Lung (tissue), 12 donors: Measurements from ENCODE around the gene PARVG. TPM values are rescaled to one million over a fixed set of nuclear protein-coding genes. Genes with fewer than 3 reads are reported as not detected.

Experiments used
- ATAC-seq: fragments of 200-7000 bp; cut with Tn5 transposase; one replicate; pipeline ENCODE4 v1.9.1; 2020; ENCODE audit warnings: moderate number of reproducible peaks; ENCODE audit not compliant: insufficient read depth, low FRiP score
- DNase-seq, 3 donors: peaks; one replicate each; pipeline ENCODE4 v3.0.0-alpha.2; 2013 to 2017
- H3K27ac ChIP-seq, 2 donors: one replicate each; pipeline ENCODE4 v1.5.1; 2013; ENCODE audit warnings: mild to moderate bottlenecking in 2 of 2, moderate library complexity in 2 of 2, control low read depth in 1 of 2, inconsistent platforms in 1 of 2, low read depth in 1 of 2, low read length in 1 of 2
- H3K27me3 ChIP-seq, 3 donors: one replicate each; pipeline ENCODE4 v1.5.1; 2013; ENCODE audit warnings: low read length in 2 of 3; ENCODE audit not compliant: control insufficient read depth in 3 of 3, insufficient read depth in 3 of 3
- H3K36me3 ChIP-seq, 4 donors: one replicate each; pipeline ENCODE4 v1.5.1; 2013; ENCODE audit warnings: low read length in 4 of 4, mild to moderate bottlenecking in 1 of 4, moderate library complexity in 1 of 4; ENCODE audit not compliant: control insufficient read depth in 4 of 4, insufficient read depth in 4 of 4
- H3K4me1 ChIP-seq, 5 donors: one replicate each; pipeline ENCODE4 v1.5.1; 2013; ENCODE audit warnings: low read length in 5 of 5, mild to moderate bottlenecking in 2 of 5, moderate library complexity in 1 of 5; ENCODE audit not compliant: control insufficient read depth in 5 of 5, insufficient read depth in 5 of 5
- H3K4me3 ChIP-seq: one replicate; pipeline ENCODE4 v1.5.1; 2013; ENCODE audit warnings: mild to moderate bottlenecking, control low read depth, moderate library complexity
- H3K9ac ChIP-seq, 2 donors: one replicate each; pipeline ENCODE4 v1.5.1; 2013; ENCODE audit warnings: low read length in 2 of 2, control low read depth in 1 of 2; ENCODE audit not compliant: insufficient read depth in 1 of 2
- H3K9me3 ChIP-seq, 4 donors: one replicate each; pipeline ENCODE4 v1.5.1; 2013; ENCODE audit warnings: low read length in 3 of 4, mild to moderate bottlenecking in 1 of 4, moderate library complexity in 1 of 4; ENCODE audit not compliant: control insufficient read depth in 4 of 4, insufficient read depth in 3 of 4
- WGBS, 2 donors: extraction: QIAGEN DNeasy Blood & Tissue Kit; methylation state at CpG; one replicate each; pipeline ENCODE4 v1.1.7; 2013; 5-methylcytosine and 5-hydroxymethylcytosine counted together
- polyA plus RNA-seq, 2 donors: library from polyadenylated mRNA; stranded (reverse); fragments of 200-250 nt; gene quantifications; one replicate each; pipeline ENCODE4 v1.2.1, GENCODE V29; 2013
- total RNA-seq, 2 donors: library from RNA; depleted of rRNA in 1 of 2; stranded (reverse); fragments of >200 nt in 1 of 2; gene quantifications; one replicate each; pipeline ENCODE4 v1.2.1, GENCODE V29; 2014 to 2021
- TF ChIP-seq, protein P1 (sequence below): IDR thresholded peaks from 2 replicates; pipeline ENCODE4 v1.5.1; 2012; ENCODE audit warnings: mild to moderate bottlenecking; ENCODE audit errors: control extremely low read depth, extremely low read depth
- donor health status: control.
- donor health status: control.
- donor health status: Bipolar disorder and iron deficiency.
- donor health status: healthy.
- donor health status: DM: yes; HTN: yes; CAD: no.

The PARVG gene
- total and polyA plus RNA-seq, 4 donors = 20.4 to 67.4 (median 48.7) TPM

DNA sequence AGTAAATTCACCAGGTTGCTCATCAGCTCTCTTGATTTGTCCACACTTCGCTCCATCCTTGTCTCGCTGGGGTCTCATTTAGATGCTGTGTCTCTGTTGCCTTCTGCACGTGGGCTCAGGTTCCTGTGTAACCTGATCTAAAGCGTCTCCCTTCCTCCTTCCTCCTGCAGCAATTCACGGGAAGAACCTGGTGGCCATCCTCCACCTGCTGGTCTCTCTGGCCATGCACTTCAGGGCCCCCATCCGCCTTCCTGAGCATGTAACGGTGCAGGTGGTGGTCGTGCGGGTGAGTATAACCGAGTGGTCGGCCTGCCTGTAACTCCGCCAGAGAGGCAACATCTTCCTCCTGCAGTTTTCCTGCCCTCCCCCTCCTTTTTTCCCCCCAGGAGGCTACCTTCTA lies 48.0 kb upstream of the PARVG start:
- H3K4me1 ChIP-seq = peaks cover 0 to 2% (median 0%) of the 10 kb centered on the region in 5 donors
- no peak overlapping the region for H3K27ac ChIP-seq
- DNase-seq = no peak
- H3K9ac ChIP-seq = no peak overlapping the region
- peaks cover 4 to 34% (median 21%) of the 10 kb centered on the region in 4 donors for H3K36me3 ChIP-seq
- 87 to 92% methylated on average over 12 of the region's 12 CpGs for WGBS, 2 donors
- TF ChIP-seq, protein P1, sequence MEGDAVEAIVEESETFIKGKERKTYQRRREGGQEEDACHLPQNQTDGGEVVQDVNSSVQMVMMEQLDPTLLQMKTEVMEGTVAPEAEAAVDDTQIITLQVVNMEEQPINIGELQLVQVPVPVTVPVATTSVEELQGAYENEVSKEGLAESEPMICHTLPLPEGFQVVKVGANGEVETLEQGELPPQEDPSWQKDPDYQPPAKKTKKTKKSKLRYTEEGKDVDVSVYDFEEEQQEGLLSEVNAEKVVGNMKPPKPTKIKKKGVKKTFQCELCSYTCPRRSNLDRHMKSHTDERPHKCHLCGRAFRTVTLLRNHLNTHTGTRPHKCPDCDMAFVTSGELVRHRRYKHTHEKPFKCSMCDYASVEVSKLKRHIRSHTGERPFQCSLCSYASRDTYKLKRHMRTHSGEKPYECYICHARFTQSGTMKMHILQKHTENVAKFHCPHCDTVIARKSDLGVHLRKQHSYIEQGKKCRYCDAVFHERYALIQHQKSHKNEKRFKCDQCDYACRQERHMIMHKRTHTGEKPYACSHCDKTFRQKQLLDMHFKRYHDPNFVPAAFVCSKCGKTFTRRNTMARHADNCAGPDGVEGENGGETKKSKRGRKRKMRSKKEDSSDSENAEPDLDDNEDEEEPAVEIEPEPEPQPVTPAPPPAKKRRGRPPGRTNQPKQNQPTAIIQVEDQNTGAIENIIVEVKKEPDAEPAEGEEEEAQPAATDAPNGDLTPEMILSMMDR = no peak
- H3K9me3 ChIP-seq = peaks cover 0 to 18% (median 2%) of the 10 kb centered on the region in 4 donors
- no peak overlapping the region for H3K4me3 ChIP-seq
- H3K27me3 ChIP-seq = no peaks in the 10 kb centered on the region
- no peak for ATAC-seq

DNA sequence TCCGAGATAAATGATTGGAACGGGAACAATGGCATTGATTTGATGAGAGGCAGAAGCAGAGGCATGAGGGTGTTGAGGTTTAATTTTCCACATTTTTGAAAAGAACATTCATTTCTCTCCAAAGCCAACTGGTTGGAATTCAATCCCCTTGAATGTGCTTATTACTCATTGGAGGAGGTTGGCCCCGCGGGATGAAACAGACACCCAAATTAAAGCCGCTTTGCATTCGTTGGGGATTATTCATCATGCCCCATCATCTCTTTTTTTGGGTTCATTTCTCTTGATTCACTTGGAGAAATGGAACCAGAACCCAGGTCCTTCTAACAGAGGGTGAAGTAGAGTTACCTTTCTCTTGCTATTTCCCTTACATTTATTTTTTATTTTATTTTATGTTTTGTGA lies 47.6 kb upstream of the PARVG start:
- Histone ChIP-seq H3K9me3 (peaks cover 0 to 21% (median 4%) of the 10 kb centered on the region in 4 donors), H3K27me3 (no peaks in the 10 kb centered on the region), H3K4me3 (no peak overlapping the region), H3K4me1 (no peaks in the 10 kb centered on the region), H3K36me3 (peaks cover 4 to 38% (median 24%) of the 10 kb centered on the region in 4 donors), H3K27ac (no peak overlapping the region), H3K9ac (no peak overlapping the region)
- TF ChIP-seq, protein P1 = no peak
- 90 to 94% methylated on average over 6 of the region's 6 CpGs for WGBS, 2 donors
- ATAC-seq = no peak
- no peak for DNase-seq

DNA sequence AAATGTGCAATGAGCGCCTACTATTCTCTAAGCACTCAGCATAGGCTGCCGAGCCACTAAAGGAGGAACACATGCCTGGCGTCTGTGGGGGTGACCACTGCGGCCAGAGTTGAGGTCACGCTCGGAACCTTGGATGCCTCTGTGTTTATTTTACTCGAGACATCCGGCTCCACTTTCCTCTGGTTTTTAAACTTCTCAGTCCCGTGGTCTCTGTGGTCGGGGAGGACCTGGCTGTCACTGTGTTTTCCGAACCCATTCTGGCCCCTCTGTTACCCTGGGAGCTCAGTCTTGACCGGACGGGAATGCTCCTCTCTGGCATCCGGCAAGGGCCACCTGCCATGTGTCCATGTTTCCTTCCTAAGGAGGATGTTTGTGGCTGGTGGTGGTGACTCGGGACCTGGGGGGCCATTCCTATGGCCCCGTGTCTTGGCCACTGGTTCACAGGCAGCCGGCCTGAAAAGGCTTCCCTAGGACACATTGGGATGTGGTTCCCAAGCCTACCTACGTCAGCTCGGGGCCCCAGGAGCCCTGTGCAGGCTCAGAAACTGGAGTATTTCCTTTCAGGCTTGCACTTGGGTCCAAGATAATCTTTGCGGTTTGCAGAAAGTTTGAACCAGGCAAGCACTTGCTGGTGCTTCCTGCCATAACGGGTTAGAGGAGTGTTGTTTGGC lies 46.7 kb upstream of the PARVG start:
- H3K4me1 ChIP-seq = no peaks in the 10 kb centered on the region
- peaks cover 0 to 25% (median 4%) of the 10 kb centered on the region in 4 donors for H3K9me3 ChIP-seq
- H3K27ac ChIP-seq = no peak overlapping the region
- WGBS, 2 donors = 25 to 61% methylated on average over 21 of the region's 21 CpGs
- no peak overlapping the region for H3K9ac ChIP-seq
- no peak for ATAC-seq
- H3K4me3 ChIP-seq = no peak overlapping the region
- DNase-seq = no peak
- H3K27me3 ChIP-seq = no peaks in the 10 kb centered on the region
- H3K36me3 ChIP-seq = peaks cover 4 to 40% (median 26%) of the 10 kb centered on the region in 4 donors
- TF ChIP-seq, protein P1 = no peak
